Measurements from ENCODE around the gene KRTAP23-1.

KRTAP23-1 gene, protein sequence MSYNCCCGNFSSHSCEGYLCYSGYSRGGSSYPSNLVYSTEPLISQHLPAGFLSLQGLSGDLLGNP

DNA sequence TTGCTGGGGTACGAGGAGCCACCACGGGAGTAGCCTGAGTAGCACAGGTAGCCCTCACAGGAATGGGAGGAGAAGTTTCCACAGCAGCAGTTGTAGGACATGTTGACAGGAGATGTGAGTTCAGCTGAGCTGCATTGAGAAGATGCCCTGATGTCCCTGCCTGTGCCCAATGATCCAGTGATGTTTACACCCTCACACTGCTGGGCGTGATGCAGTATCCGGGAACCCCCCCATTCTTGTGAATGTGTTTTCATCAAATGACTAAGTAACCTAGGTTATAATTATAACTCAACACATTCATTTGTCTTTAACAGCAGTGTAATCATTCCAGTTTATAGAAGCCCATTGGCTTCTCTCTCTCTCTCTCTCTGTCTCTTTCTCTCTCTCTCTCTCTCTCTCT lies at the start of gene KRTAP23-1:
KRTAP23-1 (minus strand) TSS at position 101 of the 400 bp plus-strand sequence; CDS start at position 101, 0 bp downstream.
- no peak for DNase-seq

DNA sequence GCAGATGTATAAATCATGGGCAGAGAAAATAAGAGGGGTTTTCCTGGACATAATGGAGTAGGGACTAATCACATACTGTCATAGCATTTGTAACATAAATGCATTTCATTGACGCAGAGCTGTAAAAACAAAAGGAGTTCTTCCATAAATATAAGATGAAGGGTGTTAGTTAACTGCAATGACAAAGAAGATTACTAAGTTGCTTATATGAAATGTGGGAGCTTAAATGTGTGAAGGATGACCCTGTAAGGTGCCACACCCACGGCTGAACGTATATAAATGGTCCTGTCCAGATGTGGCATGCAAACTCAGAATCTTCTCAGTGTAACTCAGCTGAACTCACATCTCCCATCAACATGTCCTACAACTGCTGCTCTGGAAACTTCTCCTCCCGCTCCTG lies 47.3 kb upstream of the KRTAP23-1 start, which contains the start of gene KRTAP13-1:
KRTAP13-1 (plus strand) TSS at position 301 of the 400 bp plus-strand sequence; CDS start at position 357, 56 bp downstream.
- no peak for DNase-seq

DNA sequence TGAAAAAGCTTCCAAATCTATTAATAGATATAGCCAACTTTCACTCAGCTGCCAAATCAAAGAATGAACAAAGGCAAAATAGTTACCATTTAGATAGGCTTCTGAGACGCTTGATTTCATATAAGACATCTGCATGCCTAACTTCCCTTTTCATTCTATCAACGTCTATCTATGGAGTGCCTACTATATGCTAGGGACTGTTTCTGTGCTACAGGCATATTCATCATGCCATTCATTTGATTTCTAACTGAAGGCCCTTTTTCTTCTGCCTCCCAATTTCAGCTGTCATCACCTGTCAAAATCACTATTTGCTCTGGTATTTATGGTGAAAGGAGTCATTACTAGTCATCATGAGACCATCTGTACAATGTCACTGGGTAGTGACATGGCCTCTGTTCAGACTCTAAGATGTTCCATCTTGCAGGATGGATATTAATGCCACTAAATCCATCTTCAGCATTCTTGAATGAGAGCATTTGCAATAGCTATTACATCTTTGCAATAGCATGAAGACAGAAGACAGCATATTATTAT lies 43.2 kb upstream of the KRTAP23-1 start:
- DNase-seq, result no peak

DNA sequence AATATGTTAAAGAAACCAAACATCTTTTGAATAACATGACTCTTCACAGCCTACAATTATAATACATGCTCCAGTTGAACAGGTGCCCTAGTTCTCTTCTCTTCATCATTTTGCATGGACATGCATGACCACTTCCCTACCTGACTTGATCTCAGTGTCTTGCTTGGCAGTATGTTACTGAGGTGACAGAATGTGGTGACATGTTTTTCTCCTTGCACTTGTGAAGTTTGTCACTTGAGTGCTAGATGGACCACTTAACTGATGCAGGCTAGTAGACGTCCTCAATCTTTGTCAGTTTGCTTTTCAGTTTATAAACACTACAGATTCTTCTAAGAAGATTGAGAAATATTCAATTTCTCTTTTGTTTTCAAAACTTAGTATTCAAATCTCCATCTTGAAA lies 33.8 kb upstream of the KRTAP23-1 start:
- no peak for DNase-seq

DNA sequence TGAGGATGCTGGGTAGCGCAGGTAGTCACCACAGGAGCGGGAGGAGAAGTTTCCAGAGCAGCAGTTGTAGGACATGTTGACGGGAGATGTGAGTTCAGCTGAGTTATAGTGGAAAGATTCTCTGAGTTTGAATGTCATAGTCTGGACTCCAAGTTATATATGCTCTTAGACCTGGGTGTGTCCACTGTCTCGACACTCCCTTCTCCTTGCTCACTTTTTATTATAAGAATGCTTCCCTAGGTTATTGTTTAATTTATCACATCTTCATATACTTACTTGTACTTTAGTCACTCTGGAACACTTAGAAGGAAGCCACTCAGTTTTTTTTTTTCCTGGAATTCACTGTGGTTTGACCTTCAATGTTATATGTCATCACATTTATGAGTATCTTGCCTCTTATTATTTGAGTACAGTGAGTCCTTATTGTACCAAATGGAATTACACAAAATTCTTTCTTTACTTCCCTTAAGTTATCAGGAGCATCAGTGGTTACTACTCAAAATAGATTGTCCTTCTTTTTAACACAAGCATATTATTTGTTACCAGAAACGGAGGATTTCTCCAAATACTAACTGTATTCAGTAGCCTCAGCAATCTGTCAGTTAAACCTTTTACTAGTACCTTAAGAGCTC lies 23.8 kb upstream of the KRTAP23-1 start, which contains the start of gene KRTAP13-2:
KRTAP13-2 (minus strand) TSS at position 133 of the 632 bp plus-strand sequence; CDS start at position 75, 58 bp downstream.
- no peak for DNase-seq

DNA sequence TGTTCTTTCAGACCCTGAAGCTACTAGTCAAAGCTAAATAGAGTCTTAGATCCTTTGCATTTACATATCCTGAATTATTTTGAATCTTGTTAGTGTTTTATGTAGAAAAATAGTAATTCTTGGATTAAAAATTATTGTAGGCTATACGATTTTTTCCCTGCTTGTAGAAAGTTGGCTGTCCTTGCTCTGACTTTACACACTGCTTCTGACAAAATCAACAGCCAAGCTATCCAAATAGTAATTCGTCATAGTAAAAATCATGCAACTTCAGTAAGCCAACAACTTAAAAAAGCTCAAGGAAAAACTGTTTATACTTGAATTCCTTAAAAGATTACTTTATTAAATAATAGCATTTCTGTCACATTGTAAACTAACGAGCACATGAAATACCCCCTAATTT lies 7.5 kb upstream of the KRTAP23-1 start:
- DNase-seq, result no peak

DNA sequence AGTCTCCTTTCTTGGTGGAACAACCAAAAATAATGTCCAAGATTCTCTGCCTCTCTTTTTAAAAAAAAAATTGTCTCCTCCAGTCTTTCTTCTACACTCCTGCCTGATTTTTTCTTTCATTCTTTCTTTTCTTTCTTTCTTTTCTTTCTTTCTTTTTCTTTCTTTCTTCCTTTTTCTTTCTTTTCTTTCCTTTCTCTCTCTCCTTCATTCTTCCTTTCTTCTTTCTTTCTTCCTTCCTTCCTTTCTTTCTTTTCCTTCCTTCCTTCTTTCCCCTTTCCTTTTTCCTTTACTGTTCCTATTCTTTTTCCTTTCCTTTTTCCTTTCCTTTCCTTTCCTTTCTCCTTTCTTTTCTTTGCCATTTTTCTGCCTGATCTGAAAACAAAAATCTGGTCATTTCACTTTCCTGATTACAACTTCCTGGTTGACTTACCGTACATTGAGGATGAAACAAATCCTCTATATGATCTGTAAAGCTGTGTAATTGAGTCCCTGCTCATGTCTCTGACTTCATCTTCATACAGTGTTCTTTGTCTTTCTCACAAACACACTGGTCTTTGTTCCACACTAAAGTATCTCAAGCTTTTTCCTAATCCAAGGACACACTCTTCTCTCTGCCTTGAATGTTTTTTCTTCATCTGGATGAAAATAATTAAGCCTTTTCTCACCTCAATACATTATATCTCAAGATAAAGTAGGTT lies 6.1 kb upstream of the KRTAP23-1 start:
- DNase-seq, result no peak

DNA sequence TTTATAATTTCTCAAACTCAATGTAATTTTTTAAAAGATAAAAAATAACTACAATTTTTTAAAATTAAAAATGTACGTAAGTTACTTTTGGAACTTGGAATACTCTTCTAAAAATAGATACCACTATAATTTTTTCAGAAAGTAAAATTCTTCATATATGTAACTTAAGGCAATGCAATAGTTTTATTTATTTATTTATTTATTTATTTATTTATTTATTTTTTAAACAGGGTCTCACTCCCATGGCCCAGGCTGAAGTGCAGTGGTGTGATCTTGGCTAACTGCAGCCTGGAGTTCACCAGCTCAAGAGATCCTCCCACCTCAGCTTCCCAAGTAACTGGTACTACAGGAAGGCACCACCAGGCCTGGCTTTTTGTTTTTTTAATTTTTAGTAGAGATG lies 3.1 kb upstream of the KRTAP23-1 start:
- no peak for DNase-seq

DNA sequence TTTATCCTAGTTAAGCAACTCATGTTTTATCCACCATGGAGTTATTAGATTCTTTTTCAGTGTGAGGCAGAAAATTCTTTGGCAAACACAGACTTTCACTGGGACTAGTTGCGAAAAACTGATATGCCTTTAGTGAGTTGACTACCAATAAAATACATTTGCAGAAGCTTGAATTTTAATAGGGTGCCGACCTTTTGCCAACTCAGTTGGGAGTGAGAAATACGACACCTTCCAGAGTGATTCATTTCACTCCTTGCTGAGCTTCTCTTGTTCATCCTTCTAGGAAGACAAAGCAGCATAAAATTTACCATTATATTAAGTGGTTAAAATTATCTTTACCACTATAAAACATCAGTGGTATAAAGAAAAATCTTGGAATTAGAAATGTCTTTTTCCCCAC lies 1.2 kb upstream of the KRTAP23-1 start:
- no peak for DNase-seq

DNA sequence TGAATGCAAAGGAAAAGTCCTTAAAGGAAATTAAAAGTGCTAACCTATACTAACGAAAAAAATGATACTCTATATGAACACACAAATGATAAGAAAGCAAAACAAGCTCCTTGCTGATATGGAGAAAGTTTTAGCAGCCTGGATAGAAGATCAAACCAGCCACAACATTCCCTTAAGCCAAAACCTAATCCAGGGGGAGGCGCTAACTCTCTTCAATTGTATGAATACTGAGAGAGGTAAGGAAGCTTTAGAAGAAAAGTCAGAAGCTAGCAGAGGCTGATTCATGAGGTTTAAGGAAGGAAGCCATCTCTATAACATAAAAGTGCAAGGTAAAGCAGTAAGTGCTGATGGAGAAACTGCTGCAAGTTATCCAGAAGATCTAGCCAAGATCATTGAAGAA lies 3.4 kb downstream of the KRTAP23-1 start:
- no peak for DNase-seq

DNA sequence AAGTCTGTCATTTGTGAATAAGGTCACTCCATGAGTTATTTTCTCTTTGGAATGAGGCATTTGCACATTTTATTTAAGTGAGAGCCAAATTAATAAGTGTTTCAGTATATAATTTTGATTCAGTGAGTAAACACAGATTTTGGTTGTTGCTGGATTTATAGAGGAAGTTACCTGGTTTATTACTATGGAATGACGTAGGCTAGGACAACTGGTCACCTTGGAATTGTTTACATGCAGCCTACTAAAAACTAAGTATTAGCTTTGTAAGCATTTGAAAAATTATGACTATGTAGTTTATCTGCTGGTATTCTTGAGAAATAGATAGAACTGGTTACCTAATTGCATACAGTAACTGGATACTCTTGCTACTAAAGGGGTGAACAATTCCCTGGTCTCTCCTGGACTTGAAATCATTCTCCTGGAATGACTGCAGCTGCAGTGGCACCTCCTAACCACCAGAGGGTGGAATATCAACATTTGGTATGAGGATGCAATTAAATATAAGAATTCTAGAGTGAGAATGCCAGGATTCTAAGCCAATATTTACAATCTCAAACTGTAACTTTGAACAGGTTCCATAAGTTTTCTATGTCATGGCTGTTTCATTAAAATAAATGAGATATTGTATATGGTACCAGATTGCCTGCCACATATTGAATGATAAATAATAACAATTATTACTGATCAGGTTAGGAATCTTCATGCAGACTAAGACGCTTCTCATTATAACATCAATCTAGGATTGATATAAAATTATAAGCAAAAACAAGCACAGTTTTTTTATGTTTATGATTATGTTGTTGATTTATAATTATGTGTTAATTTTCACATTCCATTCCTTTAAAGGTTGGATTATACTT lies 7.5 kb downstream of the KRTAP23-1 start:
- peak in 3 of 6 experiments; percentile 3 to 7 (median 6) for DNase-seq

DNA sequence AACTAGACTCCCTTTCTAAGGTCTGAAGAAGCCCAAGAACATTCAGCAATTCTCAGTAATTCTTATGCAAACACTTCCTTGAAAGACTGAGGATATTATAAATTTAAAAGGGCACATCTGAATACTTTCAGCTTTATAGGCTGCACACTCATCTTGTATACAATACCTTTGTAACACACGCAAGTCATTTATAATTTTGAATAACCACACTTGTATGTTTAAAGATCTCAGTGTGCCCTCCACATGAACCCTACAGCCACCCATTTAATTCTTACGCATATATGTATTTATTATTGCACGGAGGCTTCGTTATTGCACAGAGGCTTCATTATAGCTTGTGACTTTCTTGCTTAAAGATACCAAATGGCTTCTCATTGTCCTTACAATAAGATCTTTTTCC lies 9.7 kb downstream of the KRTAP23-1 start:
- DNase-seq, result no peak

DNA sequence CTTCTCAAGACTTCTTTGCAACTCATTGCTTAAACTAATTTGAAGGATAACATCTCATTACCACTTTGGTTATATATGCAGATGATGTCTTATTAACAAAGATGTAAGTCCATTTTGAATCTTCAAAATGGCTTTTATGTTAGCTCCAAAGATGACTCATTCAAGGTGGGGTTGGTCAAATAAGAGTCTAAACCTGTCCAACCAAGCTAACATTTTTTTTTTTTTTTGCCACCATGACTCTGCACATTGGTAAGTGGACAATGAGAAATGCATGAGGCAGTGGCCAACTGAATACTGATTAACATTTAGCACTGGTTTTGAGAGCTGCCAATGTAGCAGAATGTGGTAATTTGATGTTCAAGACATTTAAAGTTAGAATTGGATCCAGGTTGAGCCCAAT lies 10.6 kb downstream of the KRTAP23-1 start:
- DNase-seq, result no peak

DNA sequence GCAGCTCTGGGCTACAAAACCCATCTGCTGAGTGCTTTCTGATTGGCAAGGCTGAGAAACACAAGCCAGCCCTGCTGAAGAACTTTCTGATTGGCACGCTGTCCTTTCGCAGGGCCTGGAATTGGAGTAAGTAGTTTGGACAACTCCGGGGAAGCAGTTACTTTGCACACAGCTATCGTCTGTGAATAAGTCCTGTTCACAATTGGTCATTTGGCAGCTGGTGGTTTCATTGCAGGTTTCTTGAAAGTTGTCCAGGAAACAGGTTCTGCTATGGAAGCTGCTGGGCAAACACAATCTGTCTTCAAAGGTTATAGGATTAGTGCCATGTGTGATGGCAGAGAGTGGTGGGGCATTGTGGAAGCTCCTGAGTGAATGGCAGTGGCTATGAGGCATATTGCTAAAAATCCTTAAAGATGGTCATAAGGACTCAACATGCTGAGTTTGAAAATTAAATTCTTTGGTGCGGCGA lies 11.1 kb downstream of the KRTAP23-1 start, which contains the start of gene KRTAP27-1:
KRTAP27-1 (minus strand) TSS at position 419 of the 469 bp plus-strand sequence; CDS start at position 393, 26 bp downstream.
- DNase-seq, result no peak

DNA sequence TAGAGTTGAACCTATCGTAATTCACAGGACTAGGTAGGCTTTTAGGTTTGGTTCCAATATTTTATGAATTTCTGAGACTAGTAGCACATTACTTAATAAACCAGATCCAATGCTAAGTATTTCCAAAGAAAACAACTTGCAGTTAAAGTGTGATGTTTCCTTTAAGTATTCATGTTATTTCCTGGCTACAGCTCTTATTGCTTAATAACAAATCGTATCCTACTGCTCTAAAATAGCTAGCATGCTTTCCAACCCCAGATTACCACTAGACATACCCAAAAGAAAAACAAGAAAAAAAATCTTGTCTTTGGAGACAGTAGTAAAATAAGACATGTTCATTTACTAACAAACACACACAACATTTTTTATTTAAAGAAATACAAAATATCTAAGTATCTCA lies 11.8 kb downstream of the KRTAP23-1 start:
- no peak for DNase-seq

DNA sequence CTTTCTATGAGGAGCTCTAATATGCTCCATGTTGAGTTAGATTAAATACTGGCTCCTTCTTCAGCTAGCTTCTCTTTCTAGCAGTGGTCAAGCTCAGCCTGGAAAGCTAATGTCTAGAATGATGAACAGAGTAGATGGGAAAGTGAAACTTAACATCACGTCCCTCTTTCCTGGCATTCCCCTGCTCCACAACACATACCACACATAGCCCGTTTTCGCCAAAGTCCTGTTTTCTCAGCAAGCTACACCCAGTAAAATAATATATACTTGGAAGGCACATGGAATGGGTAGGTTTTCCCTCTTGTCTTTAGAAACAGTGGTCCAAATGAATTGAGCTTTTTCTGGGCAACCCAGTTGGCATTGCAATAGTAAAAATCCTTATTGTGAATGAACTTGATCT lies 14.7 kb downstream of the KRTAP23-1 start:
- no peak for DNase-seq

DNA sequence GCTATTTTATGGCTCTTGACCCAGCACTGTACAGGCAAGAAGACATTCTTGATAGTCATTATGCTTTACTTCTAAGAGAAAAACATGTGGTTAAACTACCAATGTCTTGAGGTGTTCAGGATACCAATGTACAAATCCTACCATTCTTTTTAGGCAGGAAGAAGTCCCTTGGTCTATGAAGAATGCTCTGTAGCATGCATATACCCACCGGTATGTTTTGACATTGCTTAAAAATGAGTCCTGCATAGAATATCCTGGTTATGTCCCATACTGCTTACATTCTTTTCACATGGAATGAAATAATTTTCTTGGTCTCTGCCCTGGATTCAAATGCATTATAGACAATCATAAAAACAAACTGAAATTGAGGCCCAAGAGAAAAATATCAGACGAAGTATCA lies 15.7 kb downstream of the KRTAP23-1 start:
- DNase-seq, result no peak

DNA sequence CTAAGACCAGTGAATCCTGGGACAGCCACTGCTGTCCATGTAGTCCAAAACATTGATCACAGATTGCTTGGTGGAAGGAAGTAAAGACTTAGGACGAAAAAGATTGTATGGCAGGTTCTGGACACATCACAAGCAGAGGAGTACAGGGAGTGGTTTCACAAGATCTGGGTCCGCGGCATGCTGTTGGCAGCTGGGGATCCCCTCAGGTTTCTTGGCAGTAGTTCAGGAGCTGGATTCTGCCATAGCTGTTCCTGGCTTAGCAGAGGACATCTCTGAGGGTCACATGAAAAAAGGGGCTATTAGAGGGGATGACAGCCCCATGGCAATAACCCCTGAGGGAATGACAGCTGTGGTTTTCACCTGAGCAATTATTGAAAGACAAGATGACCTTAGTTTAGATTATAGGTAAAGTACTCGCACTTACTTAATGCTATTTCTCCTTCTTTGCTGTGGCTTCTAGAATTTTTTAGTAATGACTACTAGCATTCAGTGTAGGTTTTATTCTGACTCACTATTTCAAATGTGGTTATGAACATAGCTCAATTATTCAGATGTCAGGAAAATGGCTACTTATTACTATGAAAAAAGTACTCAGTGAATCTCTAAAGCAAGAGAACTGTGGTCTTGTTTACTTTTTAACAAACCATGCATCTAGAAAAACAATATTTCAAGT lies 19.1 kb downstream of the KRTAP23-1 start:
- no peak for DNase-seq

DNA sequence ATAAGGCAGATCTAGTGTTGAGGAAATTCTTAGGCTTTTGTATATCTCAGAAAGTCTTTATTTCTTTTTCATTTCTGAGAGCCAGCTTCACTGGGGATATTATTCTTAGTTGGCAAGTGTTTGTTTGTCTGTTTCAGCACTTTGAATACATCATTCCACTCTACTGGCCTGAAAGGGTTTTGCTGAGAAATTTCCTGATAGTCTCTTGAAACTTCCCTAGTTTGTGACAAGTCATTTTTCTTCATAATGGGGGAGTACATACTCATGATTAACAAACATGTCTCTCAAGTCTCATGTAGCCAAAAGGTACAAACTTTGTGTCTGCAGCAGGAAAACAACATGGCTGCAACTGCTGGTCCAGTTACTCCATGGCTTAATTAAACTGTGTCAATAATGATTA lies 22.0 kb downstream of the KRTAP23-1 start:
- no peak for DNase-seq

DNA sequence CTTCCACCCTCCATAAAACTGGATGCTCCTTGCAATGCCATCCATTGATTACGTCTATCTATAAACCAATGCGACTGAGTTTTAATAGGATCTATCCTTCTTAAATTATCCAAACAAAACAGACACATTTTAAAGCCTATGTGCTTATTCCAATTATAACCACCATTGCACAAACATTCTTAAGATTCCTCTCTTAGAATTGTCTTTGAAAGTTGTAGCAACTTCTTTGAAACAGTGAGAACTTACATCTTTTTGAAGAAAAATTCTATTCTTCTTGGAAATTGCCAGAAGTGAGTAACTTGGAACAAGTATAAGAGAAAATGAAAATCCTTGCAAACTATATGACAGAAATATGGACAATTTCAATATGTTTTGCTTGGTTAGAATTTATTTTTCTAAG lies 28.2 kb downstream of the KRTAP23-1 start, which contains the start of gene KRTAP26-1:
KRTAP26-1 (minus strand) TSS at position 101 of the 400 bp plus-strand sequence. CDS start 280 bp downstream, outside the sequence.
- DNase-seq, result no peak

DNA sequence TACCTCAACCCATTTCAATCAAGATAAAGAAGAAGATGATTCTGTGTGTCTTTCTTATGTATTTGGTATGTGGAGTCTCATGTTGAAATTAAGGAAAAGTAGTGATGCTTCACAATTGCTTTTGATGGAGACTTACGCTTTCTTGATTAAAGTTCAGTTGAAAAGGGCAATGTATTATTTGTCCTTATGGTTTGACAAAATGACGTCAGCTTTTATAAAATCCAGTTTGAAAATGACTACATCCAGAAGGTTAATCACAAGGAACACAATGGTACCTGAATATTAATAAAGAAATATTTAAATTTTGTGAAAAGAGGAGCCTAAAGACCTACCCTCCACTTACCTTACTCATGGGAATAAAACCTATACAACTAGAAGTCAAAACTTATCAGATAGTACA lies 32.7 kb downstream of the KRTAP23-1 start:
- DNase-seq, result no peak

DNA sequence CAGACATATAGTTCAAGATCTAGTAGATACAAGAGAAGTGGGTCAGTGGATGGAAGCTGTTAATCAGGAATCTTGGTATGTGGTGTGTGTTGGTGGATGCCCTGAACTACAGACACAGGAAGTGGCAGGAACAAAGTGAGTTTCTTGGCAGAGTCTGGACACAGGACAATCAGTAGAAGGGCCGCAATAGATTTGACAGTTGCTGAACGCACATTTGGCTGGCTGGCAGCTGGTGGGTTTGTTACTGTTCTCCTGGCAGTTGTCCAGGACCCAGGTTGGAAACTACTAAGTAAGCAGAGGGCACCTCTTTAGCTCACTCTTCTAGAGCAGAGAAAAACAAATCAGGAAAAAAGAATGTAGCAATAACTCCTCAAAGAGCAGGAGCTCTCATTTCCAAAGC lies 41.5 kb downstream of the KRTAP23-1 start:
- no peak for DNase-seq

Measured in stimulated activated naive CD4-positive, alpha-beta T cell (primary cell).